ENCODE measurements around the gene KRT13.

Gene KRT13

DNA sequence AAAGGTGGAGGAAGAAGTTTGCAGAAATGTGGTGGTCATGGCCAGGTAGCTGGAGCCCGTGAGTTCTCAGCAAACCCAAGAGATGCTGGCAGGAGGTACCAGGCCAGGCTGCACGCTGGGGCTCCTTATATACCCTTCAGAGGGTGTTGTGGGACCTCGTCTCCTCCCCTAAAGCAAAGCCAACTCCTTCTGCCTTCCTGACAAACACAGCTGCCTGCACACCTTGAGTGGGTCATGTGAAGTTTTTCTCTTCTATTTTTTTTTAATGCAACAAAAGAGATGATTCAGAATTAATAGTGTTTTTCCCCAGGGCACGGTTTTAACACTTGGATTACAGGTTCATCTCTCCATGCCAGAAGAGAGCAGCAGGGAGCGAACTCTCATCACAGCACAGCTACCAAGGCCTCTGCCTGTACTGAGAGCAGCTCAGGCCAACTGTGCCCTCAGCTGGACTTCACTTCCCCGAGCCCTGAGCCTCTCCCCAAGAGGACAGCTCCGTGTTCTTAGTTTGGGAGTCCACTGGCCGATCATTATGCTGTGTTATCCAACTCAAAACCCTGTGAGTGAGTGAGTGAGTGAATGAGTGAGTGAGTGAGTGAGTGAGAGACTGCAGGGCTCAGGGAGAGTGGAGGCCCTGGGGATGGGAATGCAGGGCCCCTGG is 13.5 kb upstream of the KRT13 start, which contains the start of gene KRT15:
Gene KRT15 (minus strand): TSS at position 102 of the 661 bp plus-strand sequence. CDS start 63 bp downstream, at position 39.
- DNase-seq: peak; percentile 44

DNA sequence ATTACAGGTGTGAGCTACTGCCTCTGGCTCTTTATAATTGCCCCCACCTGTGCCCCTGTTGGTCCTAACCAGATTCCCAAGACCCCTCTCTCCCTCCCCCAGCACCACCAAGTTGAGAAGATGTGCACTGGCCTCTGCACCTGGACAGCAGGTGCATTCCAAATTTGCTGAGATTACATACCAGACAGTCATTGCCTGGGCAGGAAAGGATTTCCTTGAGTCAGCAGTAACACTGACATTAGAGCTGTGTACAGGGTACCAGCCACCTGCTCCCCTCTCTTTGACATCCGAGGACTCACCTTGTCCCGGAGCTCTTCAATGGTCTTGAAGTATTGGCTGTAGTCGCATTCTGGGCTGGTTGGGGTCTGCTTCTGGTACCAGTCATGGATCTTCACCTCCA is 12.6 kb upstream of the KRT13 start:
- DNase-seq: no peak

DNA sequence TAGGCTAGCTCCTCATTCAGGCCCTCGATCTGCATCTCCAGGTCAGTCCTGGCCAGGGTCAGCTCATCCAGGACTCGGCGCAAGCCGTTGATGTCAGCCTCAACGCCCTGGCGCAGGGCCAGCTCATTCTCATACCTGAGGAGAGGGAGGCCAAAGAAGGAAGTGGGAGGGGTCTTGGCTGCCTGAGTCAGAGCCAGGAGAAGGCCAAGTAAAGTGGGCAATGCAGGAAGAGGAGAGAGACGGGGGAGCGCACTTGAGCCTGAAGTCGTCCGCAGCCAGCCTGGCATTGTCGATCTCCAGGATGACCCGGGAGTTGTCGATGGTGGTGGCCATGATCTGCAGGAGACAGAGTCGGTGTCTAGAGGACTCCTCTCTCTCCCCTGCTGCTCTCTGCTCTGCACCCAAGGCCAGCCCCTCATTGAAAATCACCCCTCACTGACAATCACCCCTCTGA is 11.4 kb upstream of the KRT13 start:
- DNase-seq: no peak

DNA sequence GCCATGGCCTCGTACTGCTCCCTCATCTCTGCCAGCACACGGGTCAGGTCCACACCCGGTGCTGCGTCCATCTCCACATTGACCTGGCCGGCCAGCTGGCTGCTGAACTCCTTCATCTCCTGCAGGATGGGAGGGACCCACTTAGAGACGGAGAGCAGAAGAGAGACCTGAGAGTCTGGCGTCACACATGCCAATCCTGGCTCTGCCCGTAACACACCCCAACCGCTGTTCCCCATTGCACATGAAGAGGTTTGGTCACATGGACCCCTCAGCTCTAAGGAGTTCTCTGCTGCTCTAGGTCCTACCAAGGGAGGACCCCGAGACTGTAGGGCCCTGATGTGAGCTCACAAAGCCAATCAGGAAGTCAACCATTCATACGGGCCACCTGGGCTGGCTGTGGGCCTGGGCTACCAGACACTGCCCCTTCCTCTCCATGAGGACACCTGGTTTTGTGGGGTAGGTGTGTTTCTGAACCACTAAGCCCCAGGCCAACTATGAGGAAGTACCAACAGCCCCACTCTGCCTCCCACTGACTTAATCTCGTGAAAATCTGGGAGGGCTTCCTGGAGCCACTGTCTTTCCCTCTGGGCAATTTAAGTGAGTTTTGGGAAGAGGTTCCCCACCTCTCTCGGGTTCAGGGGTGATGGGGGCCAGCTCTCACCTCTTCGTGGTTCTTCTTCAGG is 10.9 kb upstream of the KRT13 start:
- no peak for DNase-seq

DNA sequence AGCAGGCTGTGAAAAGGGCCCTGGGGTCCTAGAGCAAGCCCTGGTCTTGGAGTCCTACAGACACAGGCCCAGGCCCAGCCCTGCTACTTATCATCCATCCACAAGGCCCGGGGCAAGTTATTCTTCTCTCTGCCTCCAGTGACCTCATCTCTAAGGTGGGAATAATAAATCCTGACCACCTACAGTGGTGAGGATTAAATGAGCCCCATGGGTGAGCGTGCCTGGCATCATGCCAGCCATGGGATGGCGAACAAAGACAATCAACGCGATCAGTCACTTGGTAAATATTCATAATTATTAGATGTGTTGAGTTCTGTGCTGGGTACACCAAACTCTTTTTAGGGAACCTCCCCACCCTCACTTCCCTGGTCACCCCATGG is 7.7 kb upstream of the KRT13 start:
- DNase-seq: peak; percentile 78

DNA sequence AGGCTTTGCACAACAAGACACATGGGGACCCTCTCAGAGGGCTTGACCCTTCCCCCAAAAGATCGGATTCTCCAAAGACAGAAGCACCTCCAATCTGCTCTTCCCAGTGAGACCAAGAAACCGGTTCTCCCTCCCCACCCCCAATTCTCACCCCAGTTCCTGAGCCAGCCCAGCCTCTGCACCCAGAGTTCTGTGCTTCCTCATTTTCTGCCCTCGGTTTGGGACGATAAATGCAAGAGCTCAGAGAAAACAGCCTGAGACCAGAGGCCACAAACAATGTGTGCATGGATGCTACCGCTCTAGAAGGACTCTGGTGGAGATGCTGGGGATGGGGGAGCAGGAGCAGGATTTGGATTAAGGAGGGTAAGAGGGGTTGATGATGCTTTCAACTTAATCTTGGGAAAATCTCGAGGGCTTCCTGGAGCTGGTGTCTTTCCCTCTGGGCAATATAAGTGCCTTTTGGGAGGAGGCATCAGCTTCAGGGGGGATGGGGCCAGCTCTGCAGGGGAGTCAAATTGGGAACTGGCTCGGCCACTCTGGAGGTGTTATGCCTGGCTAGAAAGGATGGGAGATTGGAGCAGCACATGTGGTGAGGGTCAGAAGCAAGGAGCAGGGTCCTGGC is 7.2 kb upstream of the KRT13 start:
- no peak for DNase-seq

DNA sequence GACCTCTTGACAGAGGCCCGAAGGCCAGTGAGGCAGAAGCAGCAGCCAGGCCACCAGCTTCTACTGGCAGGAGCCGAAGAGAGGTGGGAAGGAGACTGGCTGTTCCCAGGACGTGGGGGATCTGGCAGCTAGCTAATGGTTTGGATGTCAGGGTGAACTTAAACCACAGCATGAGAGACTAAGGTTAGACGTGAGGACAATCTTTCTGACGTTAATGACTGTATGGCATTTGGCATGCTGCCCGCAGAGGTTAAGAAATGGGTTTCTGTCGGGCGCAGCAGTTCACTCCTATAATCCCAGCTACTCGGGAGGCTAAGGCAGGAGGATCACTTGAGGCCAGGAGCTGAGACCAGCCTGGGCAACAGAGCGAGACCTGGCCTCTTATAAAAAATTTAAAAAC is 6.3 kb upstream of the KRT13 start:
- no peak for DNase-seq

DNA sequence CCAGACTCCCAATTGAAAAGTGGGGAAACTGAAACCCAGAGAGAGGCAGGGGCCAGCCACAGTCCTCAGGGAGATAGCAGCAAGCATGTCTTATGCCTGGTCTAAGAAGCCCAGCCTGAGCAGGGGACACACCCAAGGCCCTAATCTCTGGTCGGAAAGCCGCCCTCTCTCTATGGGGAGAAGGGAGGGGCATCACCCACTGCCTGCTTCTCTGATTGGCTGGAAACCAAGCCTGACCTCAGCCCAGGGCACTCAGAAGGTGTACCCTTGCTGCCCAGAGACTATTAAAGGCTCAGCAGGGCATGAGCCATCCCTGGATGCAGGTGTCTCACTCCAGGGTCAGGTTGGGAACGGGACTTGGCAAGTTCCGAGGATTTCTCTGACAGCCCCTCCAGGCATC is 5.7 kb upstream of the KRT13 start:
- peak; percentile 72 for DNase-seq

DNA sequence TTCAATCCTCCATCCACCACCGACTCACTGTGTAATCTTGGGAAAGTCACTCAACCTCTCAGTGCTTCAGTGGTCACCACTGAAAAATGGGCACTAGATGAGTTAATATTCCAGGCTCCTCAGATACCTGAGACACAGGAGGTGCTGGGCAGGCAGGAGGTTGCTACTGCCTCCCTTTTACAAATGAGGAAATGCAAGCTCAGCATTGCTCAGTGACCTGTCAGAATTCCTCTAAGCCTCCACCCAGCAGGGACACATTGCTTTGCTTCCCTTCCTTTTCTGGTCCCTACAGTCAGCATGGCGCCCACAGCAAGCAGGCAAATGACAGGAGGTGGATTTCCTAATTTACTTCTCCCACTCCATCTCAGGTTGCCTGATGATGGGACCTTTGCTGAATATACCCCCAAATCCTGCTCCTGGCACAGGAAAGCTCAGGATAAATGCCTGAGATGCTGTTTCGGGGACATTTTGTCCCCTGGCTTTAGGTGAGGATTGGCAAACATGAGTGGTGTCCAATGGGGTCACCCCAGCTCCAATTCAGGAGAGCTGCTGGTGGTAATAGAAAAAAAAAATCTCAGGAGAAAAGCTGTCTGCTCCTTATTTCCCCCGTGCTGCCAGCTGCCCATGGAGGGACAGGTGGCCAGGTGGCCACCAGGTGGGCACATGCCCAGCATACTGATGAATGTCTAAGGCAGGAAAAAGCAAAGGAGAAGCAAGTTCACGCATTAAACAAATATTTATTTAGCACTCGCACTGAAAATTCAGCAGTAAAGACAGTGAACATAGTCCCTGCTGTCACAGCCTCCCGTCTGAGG is 5.0 kb upstream of the KRT13 start:
- DNase-seq: peak; percentile 75

DNA sequence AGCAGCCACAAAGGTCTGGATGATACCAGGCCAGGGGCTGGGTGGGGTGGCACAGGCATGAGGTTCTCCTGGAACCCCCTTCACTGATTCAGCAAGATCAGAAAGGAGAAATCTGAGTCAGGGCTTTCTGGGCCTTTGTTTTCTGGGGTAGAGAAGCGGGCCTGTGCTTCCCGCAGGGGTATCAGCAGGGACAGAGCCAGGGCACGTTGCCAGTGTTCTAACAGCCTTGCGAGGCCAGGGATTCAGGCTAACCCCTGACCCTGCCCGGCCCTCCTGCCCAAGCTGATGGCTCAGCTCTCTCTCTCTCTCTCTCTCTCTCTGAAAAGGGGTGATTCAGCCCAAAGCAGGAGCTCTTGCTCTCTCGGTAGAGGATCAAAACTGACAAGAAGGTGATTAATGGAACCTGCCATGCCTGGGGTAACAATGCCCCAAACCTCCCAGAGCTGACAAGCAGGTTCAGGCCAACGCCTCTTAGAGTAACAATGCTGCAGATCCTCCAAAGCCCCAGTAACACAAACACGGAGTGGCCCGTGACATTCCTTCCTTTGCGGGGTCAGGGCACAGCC is 2.0 kb upstream of the KRT13 start:
- no peak for DNase-seq

DNA sequence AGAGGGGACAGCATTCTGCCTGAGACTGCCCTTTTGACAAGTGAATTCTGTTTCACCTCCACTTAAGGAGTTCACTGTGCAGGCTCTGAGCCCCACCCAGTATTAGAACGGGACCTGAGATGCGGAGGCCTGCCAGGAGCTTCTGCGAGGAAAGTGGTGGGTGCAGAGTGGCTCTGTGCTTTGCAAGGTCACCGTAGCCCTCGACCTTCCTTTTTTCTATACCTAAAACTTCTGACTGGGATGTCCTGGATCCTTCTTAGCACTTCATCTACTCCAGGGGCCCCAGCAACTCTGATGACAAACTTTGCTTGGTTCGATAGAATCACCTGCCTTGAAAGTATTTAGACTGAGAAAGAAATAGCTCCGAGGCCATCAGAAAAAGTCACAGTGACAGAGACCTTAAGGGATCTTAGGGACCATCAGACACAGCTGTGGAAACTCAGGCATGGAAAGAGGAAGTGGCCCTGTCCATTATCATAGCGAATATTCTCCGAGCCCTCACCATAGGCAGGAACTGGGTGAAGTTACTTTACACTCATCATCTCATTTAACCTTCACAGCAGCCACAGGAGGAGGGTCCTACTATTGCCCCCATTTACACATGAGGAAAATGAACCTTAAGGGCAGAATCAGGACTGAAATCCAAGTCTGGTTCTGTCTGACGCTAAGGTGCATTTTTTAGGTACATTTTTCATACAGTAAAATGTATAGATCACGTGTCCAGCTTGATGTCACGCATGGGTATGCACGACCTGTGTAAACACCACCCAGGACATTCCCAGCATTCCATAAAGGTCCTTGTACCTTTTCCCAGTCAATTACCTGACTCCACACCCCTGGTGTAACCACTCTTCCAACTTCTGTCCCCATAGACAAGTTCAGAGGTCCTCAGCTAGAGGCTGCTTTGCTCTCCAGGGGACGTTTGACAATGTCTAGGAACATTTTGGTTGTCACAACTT is 676 bp upstream of the KRT13 start:
- no peak for DNase-seq

DNA sequence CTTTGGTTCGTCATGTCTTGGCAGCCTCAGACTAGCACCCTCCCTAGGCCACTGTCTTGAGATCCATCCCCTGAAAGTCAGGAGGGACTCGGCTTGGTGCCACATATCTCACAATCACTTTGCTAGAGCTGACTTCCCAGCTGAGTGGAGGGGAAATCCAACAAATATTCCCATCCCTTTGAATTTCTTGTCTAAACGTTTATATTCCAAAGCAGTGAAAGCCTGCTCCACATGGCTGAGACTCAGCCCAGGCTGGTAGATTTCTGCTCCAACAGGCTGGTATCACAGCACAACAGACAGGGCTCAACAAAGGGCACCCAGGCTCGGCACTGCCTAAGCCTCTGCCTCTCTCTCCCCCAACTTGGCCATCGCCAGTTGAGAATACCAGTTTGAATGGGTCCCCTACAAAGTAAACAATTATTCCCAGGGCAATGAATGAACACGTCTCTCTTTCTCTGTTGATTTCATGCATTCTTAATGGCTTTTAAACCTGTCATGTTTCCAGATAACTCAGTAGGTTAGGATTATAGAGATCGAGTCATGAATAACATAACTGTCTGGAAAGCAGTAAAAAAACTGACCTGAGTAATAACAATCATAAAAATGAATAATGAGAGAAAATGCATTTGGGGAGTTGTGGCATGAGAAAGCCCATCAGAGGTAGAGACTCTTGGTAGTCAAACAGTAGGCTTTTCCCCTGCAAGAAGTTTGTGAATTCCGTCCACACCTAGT is 1.0 kb downstream of the KRT13 start:
- peak; percentile 59 for DNase-seq

DNA sequence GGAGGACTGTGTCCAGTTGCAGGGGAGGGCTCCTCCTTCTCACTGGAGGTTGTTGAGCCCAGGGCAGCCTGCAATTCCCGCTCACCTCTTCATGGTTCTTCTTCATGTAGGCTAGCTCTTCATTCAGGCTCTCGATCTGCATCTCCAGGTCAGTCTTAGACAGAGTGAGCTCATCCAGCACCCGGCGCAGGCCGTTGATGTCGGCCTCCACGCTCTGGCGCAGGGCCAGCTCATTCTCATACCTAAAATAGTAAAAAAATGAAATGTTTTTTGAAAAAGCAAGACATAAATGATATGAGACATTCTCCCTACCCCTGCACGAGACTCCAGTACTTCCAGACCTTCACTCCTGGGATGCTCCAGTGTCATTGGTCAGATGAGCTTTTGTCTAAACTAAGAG is 2.2 kb downstream of the KRT13 start:
- DNase-seq: no peak

DNA sequence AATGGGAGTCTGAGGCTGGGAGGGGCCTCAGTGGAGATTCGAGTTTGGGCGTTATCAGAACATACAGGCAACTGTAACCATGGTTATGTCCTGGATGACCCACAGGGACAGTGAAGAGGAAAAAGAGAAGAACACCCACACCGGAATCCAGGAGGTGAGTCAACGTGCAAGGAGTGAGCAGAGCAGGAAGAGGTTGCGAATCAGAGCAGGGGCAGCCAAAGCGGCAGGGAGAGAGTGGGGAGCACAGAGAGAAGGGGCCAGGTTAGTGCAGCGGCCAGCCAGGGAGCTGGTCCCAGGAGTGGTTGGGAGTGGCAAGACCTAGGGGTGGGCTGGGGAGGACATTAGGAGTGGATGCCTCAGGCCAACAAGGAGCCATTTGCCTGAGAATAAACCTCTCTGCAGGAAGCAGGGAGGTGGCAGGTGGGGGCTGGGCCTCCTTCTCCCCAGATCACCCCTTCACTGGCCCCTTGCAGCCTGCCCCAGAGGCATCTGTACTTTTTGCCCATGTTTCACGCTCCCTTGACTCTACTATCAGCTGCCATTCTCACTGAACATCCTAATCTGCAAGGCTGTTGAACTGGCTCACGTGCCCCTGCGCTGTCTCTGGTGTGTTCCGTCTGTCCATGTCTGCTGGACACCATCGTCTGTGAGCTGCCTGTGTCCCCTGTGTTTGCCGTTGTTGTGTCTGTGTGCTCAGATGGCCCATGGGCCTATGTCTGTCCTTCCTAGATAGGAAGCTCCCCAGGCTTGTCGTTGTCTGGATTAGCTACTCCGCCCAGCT is 5.1 kb downstream of the KRT13 start:
- DNase-seq: no peak

DNA sequence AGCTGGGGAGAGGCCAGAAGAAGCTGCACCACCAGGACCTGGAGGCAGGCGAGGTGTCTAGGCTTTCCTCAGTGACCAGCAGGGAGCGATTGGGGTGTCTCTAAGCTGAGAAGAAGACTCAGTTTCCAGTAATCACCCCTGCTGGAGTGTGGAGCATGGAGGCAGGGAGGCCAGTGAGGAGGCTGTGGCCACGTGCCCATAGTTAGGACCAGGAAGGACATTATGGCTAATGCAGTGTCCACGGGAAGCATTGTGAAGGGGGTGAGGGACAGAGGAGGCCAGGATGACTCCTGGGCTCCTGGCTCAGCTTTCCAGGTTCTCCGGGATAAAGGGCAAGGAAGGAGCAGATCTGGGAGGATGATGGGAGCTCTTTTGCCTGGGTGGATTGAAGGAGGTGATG is 5.7 kb downstream of the KRT13 start:
- DNase-seq: no peak

DNA sequence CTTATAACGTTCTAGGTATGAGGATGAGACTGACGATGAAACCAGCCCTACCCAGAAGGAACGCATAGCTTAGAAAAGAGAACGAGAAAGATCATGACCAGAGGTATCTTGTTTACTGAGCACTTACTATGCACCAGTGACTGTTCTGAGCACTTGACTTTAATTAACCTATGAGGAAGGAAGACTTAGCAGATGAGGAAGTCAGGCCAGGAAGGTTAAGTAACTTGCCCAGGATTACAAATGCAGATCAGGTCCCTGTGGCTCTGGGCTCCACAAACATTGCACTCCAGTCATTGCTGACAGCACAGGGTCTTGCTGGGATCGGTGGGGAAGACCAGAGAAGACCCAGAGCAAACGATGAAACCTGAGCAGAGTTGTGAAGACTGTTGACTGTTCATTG is 7.1 kb downstream of the KRT13 start:
- no peak for DNase-seq

DNA sequence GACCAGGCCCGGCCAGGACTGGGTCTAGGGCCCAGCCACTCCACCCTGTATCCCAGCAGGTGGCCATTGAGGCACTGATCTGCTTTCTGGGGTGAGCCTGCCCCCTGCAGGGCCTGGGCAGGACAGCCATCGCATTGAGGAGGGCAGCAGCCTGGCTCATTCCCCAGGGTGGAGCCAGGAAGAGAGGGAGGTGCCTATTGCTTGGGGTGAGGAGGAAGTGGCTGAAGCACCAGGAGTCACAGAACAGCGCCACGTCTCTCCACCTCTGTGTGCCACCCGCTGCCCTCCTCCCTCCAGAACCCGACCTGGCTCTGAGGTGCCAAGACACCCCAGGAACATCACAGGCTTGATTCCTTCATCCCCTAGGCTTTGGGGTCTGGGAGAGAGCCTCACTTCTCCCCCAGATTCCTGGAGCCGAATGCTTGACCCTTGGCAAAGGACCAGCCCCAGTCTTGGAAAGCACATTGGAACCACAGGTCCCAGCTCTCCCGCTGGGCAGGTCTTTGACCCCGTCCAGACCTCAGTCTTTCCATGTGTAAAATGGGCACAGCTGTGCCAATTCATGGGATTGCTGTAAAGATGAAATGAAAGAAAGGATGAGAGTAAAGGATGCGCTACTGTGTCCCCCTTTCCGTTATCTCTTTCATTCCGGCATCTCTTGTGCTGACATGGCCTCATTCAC is 8.5 kb downstream of the KRT13 start:
- DNase-seq: peak; percentile 90

DNA sequence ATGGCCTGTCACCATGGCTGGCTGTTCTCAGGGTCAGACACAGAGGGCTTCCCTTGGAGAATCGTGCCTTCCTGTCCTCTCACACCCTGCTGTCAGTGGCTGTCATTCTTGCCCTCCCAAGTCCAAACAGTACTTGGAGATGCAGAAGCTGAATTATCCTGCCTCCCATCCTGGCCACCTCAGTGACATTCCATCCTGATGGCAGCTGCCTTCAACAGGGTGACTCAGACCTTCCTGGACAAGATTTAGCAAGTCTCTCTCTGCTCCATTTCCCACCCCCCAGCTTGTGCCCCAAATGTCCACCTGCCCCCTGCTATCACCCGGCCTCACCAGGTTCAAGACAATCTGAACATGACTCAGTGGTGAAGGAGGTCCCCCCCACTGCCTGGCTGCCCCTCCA is 10.9 kb downstream of the KRT13 start:
- no peak for DNase-seq

DNA sequence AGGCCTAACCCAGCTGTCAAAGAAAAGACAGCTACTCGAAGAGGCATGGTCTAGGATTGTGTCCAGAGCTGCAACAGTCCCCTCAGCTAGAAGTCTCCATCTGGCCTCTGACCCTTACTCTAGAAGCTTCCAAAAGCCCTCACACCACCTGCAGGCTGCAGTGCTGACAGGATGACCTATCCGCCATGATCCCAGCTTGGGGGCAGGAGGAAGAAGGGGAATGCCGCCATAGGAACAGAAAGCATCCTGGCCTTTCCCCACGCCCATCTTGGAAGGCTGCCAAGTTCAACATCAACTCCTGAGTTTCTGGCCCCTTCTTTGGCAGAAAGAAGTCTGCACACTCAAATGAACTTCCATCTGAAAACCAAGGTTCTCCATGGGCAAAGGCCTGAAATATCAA is 12.6 kb downstream of the KRT13 start:
- DNase-seq: peak; percentile 62

DNA sequence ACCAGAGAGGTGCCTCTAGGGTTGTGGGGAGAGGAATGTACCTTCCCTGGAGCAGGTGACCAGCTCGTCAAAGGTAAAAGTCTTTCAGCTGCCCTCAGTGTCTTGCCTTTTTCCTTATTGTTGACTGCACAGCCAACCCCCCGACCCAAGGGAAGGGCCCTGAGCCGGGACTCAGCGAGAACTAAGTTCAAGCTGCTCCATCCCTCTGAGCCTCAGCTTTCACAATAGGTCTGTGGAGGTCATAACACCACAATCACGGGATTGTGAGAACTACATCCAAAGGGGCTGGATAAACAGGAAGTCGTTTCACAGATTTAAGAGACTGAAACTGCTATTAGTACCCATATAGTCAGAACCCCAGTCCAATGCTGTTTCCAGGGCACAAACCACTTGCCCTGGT is 13.1 kb downstream of the KRT13 start:
- no peak for DNase-seq
